ENCODE results near the gene SYT2.
A peak's percentile ranks its signal among the peaks of the same experiment; 100 is the strongest.

GRCh38 chr1:202569393-202570322, 140.6 kb downstream of the SYT2 start:
- no peak for TF ChIP-seq EZH2phosphoT487 (IDR thresholded peaks at IDR 0.05; ENCODE audit: borderline replicate concordance, low read depth)
- no peak for TF ChIP-seq CTCF (IDR thresholded peaks at IDR 0.05)
- no peak for TF ChIP-seq YY1 (IDR thresholded peaks at IDR 0.05; ENCODE audit: low read depth)
- no peak for TF ChIP-seq RFX5 (IDR thresholded peaks at IDR 0.05; ENCODE audit: low read length)
- peak in 1 of 2 experiments; percentile 55; a peak in 2 of 4 replicates for TF ChIP-seq EP300 (IDR thresholded peaks at IDR 0.05; ENCODE audit: borderline replicate concordance in 1 of 2, low read depth in 1 of 2, low read length in 1 of 2)
- TF ChIP-seq SMC3 (IDR thresholded peaks at IDR 0.05; ENCODE audit: low read depth, low read length): no peak
- TF ChIP-seq REST (IDR thresholded peaks at IDR 0.05; ENCODE audit: low read depth, low read length): no peak
- peak; percentile 71 for TF ChIP-seq NFIC (IDR thresholded peaks at IDR 0.05; ENCODE audit: borderline replicate concordance)
- no peak for TF ChIP-seq POLR2AphosphoS5 (IDR thresholded peaks at IDR 0.05; ENCODE audit: low read depth, low read length)
- TF ChIP-seq TAF1 (IDR thresholded peaks at IDR 0.05; ENCODE audit: borderline replicate concordance, low read depth, low read length): no peak; the same call in 1 of the 2 replicates
- no peak for TF ChIP-seq IRF3 (IDR thresholded peaks at IDR 0.05; ENCODE audit: low read depth, low read length)
- TF ChIP-seq MAX (IDR thresholded peaks at IDR 0.05; ENCODE audit: low read depth): no peak

Measured in SK-N-SH (cell line).